Thyroid gland (tissue), 4 donors: ENCODE measurements around the gene TPCN2. TPM values are rescaled to one million over a fixed set of nuclear protein-coding genes. Genes with fewer than 3 reads are reported as not detected.

Source experiments
- DNase-seq, 2 donors: peaks; one replicate each; pipeline ENCODE4 v3.0.0-alpha.2; 2019
- H3K27ac ChIP-seq, 3 donors: fragments of 200-600 bp; sonication (generic); 1 replicate in 2 of 3; 2 replicates in 1 of 3; pipeline ENCODE4 v1.5.1; 2016 to 2019; ENCODE audit warnings: mild to moderate bottlenecking in 1 of 3, moderate library complexity in 1 of 3
- H3K27me3 ChIP-seq: fragments of 200-600 bp; sonication (generic); one replicate; pipeline ENCODE4 v1.5.1; 2019
- H3K36me3 ChIP-seq, 2 donors: fragments of 200-600 bp; sonication (generic); one replicate each; pipeline ENCODE4 v1.5.1; 2016 to 2019
- H3K4me1 ChIP-seq, 2 donors: fragments of 200-600 bp; sonication (generic); one replicate each; pipeline ENCODE4 v1.5.1; 2017 to 2019
- H3K4me3 ChIP-seq, 3 donors: fragments of 200-600 bp; sonication (generic); replicated peaks in 1 of 3; 1 replicate in 2 of 3; 2 replicates in 1 of 3; pipeline ENCODE4 v1.5.1; 2016; ENCODE audit warnings: mild to moderate bottlenecking in 1 of 3
- H3K9me3 ChIP-seq: fragments of 200-600 bp; sonication (generic); one replicate; pipeline ENCODE4 v1.5.1; 2017
- POLR2A ChIP-seq, 2 donors: fragments of 450-650 bp; IDR thresholded peaks; one replicate each; pipeline ENCODE4 v1.6.1; 2017; ENCODE audit warnings: antibody characterized with exemption in 2 of 2, mild to moderate bottlenecking in 2 of 2, moderate library complexity in 1 of 2
- WGBS, 2 donors: methylation state at CpG; one replicate each; pipeline ENCODE4 v1.1.5; 2017; 5-methylcytosine and 5-hydroxymethylcytosine counted together
- intact Hi-C: fragments of 100-400 bp; cut with DNase I; formaldehyde crosslinking; loops from one replicate; pipeline ENCODE4 v1.15.1; 2023
- total RNA-seq, 4 donors: library from RNA; depleted of rRNA; stranded (reverse); fragments of >200 nt; gene quantifications; one replicate each; pipeline ENCODE4 v1.2.3, GENCODE V29; 2016
- TF ChIP-seq, protein P1 (sequence below), 6 experiments: fragments of 200-600 bp in 3 of 6; fragments of 450-650 bp in 3 of 6; sonication (generic) in 3 of 6; IDR thresholded peaks; one replicate each; pipeline ENCODE4 v1.5.1; 2016 to 2019; ENCODE audit warnings: antibody characterized with exemption in 6 of 6, mild to moderate bottlenecking in 2 of 6, inconsistent platforms in 1 of 6, moderate library complexity in 1 of 6

The TPCN2 gene
- total RNA-seq, 4 donors from 2014 or later = 10.5 to 30.4 (median 13.7) TPM

- no peaks in the 10 kb centered on the region for H3K9me3 ChIP-seq
- H3K4me3 ChIP-seq = no peak overlapping the region
- H3K27me3 ChIP-seq = no peaks in the 10 kb centered on the region
- peaks cover 9 to 23% of the 10 kb centered on the region in 2 donors for H3K36me3 ChIP-seq
- no peak for TF ChIP-seq POLR2A (IDR thresholded peaks at IDR 0.05)
- TF ChIP-seq, protein P1, sequence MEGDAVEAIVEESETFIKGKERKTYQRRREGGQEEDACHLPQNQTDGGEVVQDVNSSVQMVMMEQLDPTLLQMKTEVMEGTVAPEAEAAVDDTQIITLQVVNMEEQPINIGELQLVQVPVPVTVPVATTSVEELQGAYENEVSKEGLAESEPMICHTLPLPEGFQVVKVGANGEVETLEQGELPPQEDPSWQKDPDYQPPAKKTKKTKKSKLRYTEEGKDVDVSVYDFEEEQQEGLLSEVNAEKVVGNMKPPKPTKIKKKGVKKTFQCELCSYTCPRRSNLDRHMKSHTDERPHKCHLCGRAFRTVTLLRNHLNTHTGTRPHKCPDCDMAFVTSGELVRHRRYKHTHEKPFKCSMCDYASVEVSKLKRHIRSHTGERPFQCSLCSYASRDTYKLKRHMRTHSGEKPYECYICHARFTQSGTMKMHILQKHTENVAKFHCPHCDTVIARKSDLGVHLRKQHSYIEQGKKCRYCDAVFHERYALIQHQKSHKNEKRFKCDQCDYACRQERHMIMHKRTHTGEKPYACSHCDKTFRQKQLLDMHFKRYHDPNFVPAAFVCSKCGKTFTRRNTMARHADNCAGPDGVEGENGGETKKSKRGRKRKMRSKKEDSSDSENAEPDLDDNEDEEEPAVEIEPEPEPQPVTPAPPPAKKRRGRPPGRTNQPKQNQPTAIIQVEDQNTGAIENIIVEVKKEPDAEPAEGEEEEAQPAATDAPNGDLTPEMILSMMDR (IDR thresholded peaks at IDR 0.05) = no peak
- no peak overlapping the region for H3K27ac ChIP-seq
- WGBS, 2 donors = 91 to 96% methylated on average over 11 to 13 of the region's 13 CpGs
- intact Hi-C loops = no loop called here
- no peaks in the 10 kb centered on the region for H3K4me1 ChIP-seq
- no peak for DNase-seq
Measured at GRCh38 chr11:69071956-69072355, 23.2 kb downstream of the TPCN2 start.

- Histone ChIP-seq H3K9me3 (no peaks in the 10 kb centered on the region), H3K36me3 (peaks cover 9 to 23% of the 10 kb centered on the region in 2 donors), H3K27me3 (no peaks in the 10 kb centered on the region), H3K4me1 (no peaks in the 10 kb centered on the region), H3K4me3 (no peak overlapping the region), H3K27ac (no peak overlapping the region)
- TF ChIP-seq POLR2A (IDR thresholded peaks at IDR 0.05) = no peak
- TF ChIP-seq, protein P1 (IDR thresholded peaks at IDR 0.05) = no peak
- WGBS, 2 donors = 87 to 91% methylated on average over 5 to 8 of the region's 8 CpGs
- DNase-seq = no peak
- intact Hi-C loops = no loop called here
Measured at GRCh38 chr11:69073469-69073868, 24.7 kb downstream of the TPCN2 start.

- 87 to 89% methylated on average over 17 to 20 of the region's 20 CpGs for WGBS, 2 donors
- Histone ChIP-seq H3K36me3 (peaks cover 16 to 23% of the 10 kb centered on the region in 2 donors), H3K4me1 (no peaks in the 10 kb centered on the region), H3K9me3 (no peaks in the 10 kb centered on the region), H3K27ac (peak overlapping the region in 1 of 3 donors; percentile 12), H3K4me3 (no peak overlapping the region), H3K27me3 (no peaks in the 10 kb centered on the region)
- no peak for TF ChIP-seq POLR2A (IDR thresholded peaks at IDR 0.05)
- TF ChIP-seq, protein P1 (IDR thresholded peaks at IDR 0.05) = no peak
- DNase-seq = no peak
- intact Hi-C loops = no loop called here
Measured at GRCh38 chr11:69074375-69075140, 25.8 kb downstream of the TPCN2 start.

DNA sequence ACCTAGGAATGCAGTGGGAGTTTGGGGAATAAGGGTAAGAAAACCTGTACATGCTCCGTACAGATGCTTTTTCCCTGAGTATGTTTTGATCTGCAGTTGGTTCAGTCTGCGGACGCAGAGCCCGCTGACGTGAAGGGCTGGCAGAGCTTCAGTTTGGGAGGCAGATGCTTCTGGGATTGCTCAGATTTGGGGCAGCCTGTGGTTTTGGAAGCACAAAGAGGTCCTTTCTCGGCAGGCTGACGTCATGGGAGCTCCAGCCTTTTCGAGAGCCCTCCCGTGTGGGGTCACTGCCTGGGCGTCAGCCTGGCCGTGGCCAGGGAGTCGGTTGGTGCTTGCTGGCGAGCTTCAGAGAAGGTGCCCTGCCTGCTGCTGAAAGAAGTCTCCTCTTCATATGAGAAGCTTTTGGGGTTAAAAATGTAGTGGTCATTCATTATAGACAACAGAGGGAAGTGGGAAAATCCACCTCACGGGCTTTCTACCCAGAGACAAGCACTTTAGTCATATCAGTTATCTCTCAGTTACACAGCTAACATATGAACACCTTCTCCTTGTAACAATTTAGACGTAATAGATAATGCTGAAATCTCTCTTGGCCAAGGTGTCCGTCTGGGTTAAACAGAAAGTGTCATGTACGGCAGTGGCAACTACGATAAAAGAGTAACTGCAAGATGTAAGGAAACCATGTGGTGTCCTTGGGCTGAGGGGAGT, 26.8 kb downstream of the TPCN2 start:
- Histone ChIP-seq H3K9me3 (no peaks in the 10 kb centered on the region), H3K27me3 (no peaks in the 10 kb centered on the region), H3K4me1 (no peaks in the 10 kb centered on the region), H3K4me3 (no peak overlapping the region), H3K27ac (peak overlapping the region in 1 of 3 donors; percentile 12), H3K36me3 (peaks cover 18 to 23% of the 10 kb centered on the region in 2 donors)
- intact Hi-C loops = no loop called here
- DNase-seq = peak; percentile 22 to 31
- no peak for TF ChIP-seq POLR2A (IDR thresholded peaks at IDR 0.05)
- TF ChIP-seq, protein P1 (IDR thresholded peaks at IDR 0.05) = no peak
- 83 to 88% methylated on average over 16 to 18 of the region's 18 CpGs for WGBS, 2 donors
